GM18502 (cell line): Measurements from ENCODE around the gene SIK1.
"Not testable (repeated sequence)": the region's sequence is repeated elsewhere in the genome, so short reads cannot be mapped to it uniquely, and the experiment has no call there.

Experiments
- ATAC-seq: cut with Tn5 transposase; IDR thresholded peaks from one replicate; pipeline ENCODE4 v1.9.1; 2021; ENCODE audit warnings: mild to moderate bottlenecking; ENCODE audit not compliant: unreplicated experiment, poor library complexity

SIK1 gene

DNA sequence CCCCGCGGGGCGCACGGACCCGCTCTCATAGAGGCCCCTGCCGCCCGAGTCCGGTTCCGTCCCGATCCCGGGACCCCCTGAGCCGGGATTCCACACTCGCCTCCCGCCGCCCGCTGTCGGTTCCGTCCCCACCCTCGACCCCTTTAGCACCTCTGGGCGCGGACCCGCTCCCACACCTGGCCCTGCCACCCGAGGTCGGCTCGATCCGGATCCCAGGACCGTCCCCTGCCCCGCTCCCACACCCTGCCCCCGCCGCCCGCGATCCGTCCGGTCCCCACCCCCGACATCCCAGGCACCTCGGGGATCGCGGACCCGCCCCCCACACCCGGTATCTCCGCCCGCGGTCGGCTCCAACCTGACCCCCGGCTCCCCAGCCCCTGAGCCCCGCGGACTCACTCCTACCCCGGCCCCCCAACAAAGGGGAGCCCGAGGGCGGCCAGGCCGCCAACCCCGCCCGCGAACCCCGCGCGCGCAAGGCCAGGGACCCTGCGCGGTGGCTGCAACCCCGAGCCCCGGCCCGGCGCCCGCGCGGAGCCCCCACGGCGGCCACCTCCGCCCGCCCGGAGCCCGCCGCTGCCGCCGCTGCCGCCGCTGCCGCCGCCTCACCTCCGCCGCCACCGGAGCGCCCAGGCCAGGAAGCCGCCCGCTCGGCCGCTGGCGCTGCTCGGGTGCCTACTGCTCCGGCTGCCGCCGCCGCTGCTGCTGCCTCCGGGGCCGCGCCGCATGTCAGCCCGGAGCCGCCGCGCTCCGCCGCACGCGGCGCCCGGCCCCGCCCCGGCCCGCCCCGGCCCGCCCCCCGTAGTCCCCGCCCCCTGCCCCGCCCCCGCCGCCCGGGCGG lies at the start of gene SIK1:
Gene SIK1, minus strand, starts transcription at position 728 of the 838 bp plus-strand sequence. CDS start 953 bp downstream, outside the sequence.
- not testable (repeated sequence) for ATAC-seq

DNA sequence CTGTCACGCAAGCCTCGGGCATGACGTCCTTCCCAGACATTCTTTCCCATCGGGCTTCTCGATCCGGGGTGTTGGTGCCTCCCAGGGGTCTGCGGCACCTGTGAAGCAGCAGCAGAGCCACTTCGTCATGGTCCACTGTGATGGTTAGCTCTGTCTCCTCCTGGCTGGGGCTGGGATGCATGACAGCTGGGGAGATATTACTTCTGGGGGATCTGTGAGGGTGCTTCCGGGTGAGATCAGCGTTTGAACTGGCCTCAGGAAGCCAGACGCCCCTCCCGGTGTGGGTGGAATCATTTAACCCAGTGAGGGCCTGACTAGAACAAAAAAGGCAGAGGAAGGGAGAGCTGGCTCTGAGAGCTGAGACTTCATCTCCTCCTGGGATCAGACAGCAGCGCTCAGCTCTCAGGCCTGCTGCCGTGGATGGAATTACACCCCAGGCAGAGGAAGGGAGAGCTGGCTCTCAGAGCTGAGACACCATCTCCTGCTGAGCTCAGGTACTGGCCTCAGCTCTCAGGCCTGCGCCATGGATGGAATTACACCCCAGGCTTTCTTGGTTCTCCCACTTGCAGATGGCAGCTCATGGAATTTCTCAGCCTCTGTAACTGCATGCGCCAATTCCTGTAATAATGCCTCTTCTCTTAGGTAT lies 44.8 kb upstream of the SIK1 start:
- ATAC-seq, result not testable (repeated sequence)

DNA sequence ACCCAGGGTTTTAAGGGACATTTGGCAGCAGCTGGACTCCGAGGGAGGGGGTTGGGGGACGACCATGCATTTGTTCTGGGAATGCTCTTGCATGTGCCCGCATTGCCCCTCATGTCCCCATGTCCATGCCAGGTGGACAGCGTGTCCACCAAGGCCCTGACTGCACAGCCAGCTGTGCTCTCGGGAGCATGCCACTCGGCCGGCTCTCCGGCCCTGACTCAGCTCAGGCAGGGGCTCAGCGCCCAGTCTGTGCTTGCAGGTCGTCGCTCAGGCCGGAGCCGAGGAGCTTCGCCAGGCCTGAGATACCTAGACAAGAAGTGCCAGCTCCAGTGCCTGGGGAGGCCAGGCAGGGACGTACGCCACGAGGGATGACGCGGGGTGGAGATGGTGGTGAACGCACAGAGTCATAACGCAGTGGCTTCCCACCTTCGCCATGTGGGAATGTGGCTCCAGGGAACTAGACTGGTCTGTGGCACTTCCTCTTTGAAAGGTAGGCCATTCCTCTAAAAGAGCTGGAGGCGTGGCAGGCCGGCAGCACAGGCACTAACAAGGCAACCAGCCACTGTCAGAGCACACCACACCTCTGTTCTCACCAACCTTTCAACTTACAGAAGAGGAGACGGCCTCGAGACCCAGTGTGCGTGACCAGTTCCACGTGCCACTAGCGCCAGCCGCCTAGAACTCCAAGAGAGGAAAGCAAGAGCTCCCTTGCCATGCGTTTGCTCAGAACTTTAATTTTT lies 43.0 kb upstream of the SIK1 start:
- not testable (repeated sequence) for ATAC-seq

DNA sequence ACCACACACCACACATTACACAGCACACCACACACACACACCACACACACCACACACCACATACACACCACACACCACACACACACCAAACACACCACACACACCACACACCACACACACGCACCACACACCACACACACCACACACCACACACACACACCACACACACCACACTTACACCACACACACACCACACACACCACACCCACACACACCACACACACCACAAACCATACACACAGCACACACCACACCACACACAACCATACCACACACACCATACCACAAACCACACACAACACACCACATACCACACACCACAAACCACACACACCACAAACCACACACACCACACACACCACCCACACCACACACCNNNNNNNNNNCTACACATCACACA lies 40.9 kb upstream of the SIK1 start:
- ATAC-seq, result no peak

DNA sequence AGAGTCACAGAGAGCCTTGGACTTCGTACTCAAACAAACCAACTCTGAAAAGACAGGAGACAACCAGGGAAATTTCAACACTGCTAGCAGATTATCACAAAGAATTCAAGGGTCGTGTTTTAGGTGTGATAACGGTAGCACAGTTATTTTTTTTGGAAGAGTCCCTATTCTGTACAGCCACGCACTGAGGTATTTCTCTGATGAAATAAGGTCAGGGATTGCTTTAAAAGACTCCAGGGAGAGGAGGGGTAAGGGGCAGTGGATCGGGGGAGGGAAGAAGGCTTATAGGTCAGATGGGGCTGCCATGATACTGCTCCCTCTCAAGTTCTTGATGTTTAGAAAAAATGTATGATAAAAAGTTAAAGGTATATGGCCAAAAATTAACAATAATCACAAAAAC lies 38.2 kb upstream of the SIK1 start:
- ATAC-seq, result not testable (repeated sequence)

DNA sequence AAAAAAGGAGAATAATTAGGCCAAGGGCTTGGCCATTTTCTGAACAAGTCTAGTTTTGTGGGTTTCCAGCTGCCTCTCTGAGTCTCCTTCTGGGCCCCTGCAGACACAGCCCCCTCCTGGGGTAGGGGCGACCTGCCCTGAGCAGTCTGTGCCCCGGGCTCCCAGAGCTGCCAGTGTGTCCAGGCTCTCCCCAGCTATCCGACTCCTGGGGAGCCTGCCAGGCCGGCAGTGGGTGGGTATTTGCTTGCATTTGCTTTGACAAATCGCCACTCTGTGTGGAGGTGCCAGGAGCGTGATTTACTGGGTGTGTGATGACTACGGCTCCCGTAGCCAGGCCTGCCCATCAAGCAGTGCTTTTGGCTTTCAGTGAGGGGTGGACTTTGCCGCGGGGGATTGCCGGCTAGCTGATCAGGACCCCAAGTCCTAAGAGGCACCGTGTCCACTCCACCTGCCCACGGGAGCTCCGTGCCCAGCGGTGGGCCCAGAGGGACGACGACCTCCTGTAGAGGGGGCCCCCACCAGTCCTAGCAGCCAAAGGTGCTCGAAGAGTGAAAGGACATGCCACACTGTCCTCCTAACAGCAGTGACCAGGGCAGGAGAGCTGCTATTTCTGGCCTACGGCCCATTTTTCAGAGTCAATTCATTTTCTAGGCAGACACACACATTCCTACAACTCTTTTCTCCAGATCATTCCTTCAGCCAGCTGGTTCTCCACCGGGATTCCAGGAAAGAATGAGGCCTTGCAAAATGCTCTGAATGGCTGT lies 36.7 kb upstream of the SIK1 start:
- not testable (repeated sequence) for ATAC-seq

DNA sequence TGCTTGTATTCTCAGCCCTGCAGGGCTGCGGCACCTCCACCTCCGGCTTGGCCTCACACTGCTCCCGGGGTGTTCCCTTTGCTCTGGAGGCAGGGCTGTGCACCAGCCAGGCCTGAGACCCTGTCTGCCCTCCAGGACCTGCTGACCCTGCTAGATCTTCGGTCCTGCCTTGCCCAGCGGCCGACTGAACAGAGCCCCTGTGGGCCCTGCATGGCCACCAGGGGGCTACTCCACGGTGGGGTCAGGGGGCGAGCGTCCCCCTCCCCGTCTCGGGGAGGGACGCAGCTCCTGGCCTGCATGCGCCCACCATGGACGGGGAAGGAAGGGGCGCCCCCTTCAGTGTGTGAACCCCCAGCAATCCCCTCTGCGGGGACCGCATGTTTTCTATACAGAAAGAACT lies 36.0 kb upstream of the SIK1 start:
- not testable (repeated sequence) for ATAC-seq

DNA sequence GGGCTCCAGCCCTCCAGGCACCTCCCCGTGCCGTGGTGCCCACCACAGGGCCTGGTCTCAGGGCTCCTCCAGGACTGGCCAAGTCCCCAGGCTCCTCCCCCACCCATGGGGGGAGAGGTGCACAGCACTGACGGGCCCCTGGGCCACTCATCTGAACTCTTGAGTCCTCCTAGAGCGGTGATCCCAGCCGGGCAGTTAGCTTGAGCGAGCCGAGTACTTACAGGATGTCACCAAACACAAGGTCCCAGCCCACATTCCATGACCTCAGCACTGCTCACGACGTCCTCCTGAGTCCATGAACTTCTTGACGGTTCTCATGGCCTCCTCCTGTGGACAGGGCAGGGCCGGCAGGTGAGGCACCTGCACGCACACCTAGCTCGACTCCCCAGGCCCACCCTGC lies 33.5 kb upstream of the SIK1 start:
- ATAC-seq, result not testable (repeated sequence)

DNA sequence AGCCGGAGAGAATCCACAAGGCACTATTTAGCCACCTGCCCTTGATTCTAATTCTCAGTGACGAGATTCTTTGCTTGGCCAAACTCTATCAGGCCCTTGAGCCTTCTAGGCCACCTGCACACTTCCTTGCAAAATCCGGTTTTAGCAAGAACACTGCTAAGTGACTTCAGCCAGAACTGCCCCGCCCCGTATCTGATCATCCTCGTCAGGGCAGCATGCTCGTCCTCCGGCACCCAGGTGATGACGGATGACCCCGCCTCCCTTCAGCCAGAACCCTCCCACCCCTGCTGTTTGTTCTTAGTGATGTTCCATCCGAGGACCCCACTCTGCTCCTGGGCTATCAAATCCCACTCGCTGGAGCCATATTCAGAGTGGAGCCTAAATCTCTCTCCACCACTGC lies 32.1 kb upstream of the SIK1 start:
- not testable (repeated sequence) for ATAC-seq

DNA sequence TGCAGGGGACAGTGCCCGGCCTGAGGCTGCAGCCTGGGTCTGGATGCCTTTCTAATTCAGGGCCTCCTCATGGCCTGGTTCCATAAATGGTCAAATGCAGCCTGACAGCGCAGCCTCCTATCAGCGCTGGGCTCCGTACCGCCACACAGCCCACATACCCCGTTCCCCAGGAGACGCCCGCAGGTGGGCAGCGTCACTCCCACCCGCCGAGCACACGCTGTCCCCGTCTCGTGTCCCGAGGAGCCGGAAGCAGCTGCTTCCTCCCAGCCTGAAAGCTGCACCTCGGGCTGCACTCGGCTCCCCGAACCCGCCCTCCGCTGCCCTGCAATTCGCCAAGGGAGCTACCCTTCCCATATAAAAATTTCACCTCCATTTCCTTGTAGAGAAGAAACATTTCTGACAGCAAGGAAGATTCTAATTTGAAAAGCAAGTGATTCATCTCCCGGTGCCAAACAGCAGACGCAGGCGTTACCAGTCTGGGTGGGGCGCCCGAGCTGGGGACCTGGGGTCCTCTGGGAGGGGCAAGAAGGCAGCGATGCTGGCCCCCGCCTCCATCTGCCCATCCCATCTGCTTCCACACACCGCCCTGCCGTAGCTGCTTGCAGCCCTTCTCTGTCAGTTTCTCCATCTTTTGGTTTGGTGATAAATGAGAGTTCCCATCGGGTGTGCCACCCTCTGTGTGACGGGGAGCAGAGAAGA lies 29.8 kb upstream of the SIK1 start:
- ATAC-seq, result not testable (repeated sequence)

DNA sequence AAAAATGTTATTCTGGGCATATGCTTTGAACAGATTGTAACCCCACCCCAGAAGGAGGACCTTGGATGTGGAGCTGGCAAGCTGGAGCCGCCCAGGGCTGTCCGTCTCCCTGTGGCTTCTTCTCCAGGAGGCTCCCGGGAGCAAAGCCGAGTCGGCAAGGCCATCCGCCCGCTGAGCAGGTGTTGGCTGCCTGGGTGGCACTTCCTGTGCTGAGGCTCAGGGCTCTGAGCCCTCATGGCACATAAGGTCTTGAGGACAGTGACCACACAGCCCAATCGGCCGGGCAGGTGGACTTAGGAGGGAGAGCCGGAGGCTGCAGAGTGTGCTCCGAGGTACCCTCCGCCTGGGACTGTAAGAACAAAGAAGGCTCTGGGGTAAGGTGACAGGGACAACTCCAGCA lies 28.8 kb upstream of the SIK1 start:
- not testable (repeated sequence) for ATAC-seq

DNA sequence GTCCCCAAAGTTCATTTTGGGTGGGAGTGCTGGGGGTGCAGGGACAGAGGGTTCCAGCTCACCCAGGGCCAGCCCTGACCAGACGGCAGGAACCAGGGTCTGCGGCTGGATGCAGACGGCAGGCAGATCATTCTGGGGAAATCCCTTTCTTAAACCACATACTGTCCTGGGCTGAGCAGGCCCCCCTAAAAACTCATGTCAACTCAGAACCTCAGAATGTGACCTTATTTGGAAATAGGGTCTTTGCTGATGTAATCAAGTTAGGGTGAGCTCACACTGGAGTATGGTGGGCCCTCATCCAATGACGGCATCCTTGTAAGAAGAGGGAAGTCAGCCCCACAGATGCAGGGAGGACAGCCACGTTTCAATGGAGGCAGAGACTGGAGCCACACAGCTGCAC lies 27.2 kb upstream of the SIK1 start:
- not testable (repeated sequence) for ATAC-seq

DNA sequence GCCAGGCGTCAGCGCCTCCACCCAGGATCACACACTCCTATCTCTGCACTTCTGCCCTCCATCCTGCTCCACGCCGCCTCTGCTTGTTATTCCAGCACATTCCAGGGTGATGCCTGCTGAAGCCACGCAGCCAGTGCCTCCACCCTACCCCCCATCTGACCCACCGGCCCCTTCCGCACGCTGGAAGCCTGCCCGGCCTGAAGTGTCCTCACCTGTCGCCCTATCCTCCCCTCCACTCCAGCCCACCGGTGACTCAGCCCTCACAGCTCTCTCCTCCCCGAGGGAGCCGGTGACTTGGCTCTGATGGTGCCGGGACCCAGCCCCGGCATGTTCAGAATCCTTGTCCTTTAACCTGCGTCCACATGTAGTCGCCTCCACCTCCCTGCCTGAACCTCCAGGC lies 24.9 kb upstream of the SIK1 start:
- not testable (repeated sequence) for ATAC-seq

DNA sequence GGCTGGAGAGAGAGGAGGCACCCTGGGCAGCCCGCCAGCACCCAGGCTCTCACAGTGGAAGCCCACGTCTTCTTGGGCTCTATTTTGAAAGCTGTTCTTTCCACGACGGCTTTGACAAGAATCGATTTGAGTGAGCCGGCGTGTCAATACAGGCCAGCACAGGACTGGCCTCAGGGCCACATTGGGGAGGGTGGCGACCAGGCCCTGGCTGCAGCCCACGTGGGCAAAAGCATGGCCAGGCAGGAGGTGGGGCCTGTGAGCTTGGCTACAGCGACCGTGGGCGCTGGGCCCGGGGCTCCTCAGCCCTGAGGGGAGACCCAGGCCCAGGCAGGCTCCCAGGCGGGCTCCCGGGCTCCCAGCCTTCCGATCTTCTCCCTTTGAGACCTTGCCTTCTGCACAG lies 23.4 kb upstream of the SIK1 start:
- not testable (repeated sequence) for ATAC-seq

DNA sequence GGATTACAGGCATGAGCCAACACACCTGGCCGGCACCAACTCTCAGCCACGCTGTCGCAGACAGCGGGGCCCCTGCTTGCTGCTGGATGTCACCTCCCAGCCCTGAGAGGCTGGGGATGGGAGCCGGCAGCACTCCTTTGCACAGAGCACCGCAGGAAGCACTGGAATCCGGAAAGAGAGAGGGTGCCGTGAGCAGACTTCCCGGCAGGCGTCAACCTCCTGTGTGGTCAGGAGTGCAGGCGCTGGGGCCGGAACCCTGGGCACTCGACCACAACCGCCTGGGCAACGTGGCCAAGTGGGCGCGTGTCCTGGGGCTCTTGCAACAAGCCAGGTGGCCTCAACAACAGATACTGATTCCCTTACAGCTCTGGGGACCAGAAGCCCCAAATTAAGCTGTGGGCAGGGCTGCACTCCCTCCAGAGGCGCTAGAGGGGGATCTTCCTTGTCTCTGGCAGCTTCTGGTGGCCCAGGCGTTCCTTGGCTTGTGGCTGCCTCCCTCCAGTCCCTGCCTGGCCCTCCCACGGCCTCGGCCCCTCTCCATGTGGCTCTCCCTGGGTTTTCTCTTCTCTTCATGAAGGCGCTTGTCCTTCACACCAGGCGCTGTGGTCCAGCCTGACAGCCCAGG lies 20.5 kb upstream of the SIK1 start:
- ATAC-seq, result not testable (repeated sequence)

DNA sequence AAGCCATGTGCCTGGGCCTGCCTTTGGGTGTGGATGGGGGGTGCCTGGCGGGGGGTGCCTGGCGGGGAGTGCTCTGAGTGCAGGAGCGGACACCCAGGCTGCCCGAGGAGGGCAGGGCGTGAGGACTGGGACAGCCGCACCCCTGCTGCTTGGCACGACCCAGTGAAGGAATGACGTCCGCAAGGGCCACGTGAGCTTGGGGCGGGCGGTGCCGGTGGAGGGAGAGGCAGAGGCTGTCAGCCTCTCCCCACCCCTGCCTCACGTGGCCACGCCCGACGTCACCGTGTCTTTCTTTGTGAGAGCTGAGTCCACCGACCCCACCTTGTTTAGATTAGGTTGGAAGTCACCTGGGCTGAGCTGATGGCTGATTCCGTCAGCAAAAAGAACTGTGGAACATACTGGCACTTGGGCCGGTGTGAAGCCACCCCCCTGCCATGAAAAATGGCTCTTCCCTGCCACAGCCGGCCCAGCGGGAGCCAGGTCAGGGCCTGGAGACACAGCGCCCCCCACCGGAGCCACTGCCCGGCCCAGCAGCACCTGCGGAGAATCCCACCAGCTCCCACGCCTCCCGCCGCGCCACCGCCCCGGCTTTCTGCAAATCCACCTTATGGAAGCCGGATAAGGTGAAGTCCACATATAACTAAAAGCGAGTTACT lies 19.5 kb upstream of the SIK1 start:
- ATAC-seq, result not testable (repeated sequence)

DNA sequence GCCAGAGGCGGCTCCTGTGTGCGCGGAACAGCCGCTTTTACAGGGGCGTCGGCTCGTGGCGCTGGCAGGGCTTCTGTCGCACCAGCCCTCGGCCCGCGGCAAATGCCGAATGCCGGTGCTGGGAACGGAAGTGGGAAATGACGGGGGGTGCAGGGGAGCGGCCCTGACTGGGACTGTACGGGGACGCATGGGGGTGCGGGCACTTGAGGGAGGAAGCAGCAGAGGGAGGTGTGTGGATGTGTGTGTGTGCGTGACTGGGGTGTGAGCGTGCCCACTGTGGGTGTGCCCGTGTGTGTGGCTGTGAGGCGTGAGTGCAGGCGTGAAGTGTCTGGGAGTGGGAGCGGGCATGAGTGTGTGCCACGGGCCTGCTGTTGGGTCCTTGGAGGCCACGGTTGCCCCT lies 17.6 kb upstream of the SIK1 start:
- not testable (repeated sequence) for ATAC-seq

DNA sequence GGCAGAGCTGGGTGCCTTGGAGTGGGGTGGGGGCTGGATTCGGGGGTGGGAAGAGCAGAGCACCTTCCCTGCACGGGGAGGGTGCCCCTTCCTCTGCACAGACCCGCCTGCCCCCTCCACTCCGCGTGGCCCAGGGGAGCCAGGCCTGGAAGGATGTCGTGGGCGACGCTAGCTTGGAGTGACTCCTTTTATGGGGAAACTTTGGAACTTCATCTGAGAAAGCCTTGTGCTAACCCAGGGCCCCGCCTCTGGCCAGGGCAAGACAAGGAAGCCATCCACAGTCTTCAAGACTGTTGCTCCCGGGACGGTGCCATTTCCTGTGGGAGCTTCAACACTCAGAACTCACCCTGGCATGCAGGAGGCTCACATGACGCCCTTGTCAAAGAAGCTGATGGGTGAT lies 15.6 kb upstream of the SIK1 start:
- ATAC-seq, result not testable (repeated sequence)
